Measurements from ENCODE around the gene NRN1L. TPM values are rescaled to one million over a fixed set of nuclear protein-coding genes. Genes with fewer than 3 reads are reported as not detected.

Gene NRN1L
- total RNA-seq, 1 donor from 2014 or later, result 0.56 TPM

DNA sequence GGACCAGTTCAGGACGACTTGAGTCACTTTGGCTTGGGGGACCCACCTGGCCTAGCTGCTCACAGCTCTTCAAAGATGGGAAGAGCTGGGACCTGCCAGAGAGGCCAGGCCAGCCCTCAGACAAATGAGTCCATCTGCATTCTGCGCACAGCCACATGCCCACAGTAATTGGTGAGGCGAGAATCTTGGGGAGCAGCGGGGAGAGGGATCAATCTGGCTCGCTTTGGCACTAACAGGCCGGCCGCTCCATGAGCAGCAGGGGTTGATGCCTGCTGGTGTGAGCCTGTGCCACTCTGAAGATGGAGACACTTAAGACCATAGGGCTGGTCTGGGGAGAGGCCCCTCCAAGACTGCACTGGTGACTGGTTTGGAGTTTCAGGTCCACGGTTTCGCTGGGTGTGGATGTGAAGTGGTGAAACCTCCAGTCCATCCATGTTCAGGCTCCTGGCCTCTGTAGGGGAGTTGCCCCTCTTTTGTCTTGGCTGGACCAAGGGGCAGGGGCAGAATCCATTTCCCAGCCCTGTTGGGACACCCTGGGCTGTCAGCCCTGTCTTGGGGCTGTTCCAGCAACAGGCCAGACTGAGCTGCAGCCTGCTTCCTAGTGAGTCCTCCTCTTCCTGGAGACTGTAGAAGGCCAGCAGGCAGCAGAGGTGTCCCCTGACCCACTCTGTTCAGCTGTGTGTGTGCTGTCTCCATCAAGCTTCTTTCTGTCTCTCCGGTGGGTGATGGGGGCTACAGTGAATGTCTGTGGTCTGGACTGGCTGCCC, 39.6 kb downstream of the NRN1L start:
- TF ChIP-seq, protein P1, sequence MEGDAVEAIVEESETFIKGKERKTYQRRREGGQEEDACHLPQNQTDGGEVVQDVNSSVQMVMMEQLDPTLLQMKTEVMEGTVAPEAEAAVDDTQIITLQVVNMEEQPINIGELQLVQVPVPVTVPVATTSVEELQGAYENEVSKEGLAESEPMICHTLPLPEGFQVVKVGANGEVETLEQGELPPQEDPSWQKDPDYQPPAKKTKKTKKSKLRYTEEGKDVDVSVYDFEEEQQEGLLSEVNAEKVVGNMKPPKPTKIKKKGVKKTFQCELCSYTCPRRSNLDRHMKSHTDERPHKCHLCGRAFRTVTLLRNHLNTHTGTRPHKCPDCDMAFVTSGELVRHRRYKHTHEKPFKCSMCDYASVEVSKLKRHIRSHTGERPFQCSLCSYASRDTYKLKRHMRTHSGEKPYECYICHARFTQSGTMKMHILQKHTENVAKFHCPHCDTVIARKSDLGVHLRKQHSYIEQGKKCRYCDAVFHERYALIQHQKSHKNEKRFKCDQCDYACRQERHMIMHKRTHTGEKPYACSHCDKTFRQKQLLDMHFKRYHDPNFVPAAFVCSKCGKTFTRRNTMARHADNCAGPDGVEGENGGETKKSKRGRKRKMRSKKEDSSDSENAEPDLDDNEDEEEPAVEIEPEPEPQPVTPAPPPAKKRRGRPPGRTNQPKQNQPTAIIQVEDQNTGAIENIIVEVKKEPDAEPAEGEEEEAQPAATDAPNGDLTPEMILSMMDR (IDR thresholded peaks at IDR 0.05; ENCODE audit: unreplicated experiment), result no peak
- peaks cover 16% of the 10 kb centered on the region for H3K4me1 Mint-ChIP-seq (ENCODE audit: unreplicated experiment)
- no peak overlapping the region for H3K27ac Mint-ChIP-seq (ENCODE audit: unreplicated experiment)
- no peaks in the 10 kb centered on the region for H3K9me3 Mint-ChIP-seq (ENCODE audit: unreplicated experiment)
- H3K36me3 Mint-ChIP-seq (ENCODE audit: low read depth, unreplicated experiment), result no peaks in the 10 kb centered on the region
- H3K27me3 Mint-ChIP-seq (ENCODE audit: unreplicated experiment), result peaks cover 4% of the 10 kb centered on the region
- H3K4me3 Mint-ChIP-seq (ENCODE audit: unreplicated experiment), result no peak overlapping the region
- no peak for DNase-seq (ENCODE audit: low spot score)

DNA sequence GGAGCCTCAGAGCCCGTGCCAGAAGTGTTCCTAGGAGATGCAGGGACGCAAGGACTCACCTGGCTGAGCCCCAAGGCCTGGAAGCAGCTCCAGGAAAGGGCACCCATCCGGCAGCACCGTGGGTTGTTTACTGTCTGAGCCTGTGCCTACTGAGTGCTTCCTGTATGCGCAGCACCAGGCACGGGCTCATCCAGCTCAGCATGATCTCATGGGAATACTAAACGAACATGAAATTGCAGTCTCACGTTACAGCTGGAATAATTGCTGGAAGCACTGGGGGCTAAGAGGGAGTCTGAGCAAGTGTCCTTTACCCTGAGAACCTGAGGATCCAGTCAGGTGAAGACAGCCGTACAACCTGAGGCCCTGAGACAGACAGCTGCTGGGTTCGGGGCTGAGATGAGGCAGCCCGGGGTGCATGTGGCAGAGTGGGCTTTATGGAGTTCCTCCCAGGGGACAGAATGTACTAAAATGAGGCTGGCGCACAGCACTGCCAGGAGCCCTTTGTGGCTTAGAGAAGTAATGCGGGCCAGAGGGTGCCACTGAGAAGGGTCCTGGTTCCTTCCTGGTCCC, 41.6 kb downstream of the NRN1L start:
- Mint-ChIP-seq H3K36me3 (ENCODE audit: low read depth, unreplicated experiment) (no peaks in the 10 kb centered on the region), H3K4me3 (ENCODE audit: unreplicated experiment) (peak overlapping the region; percentile 25), H3K27ac (ENCODE audit: unreplicated experiment) (peak overlapping the region; percentile 42), H3K4me1 (ENCODE audit: unreplicated experiment) (peaks cover 16% of the 10 kb centered on the region), H3K27me3 (ENCODE audit: unreplicated experiment) (peaks cover 6% of the 10 kb centered on the region), H3K9me3 (ENCODE audit: unreplicated experiment) (no peaks in the 10 kb centered on the region)
- no peak for DNase-seq (ENCODE audit: low spot score)
- TF ChIP-seq, protein P1 (IDR thresholded peaks at IDR 0.05; ENCODE audit: unreplicated experiment), result no peak

DNA sequence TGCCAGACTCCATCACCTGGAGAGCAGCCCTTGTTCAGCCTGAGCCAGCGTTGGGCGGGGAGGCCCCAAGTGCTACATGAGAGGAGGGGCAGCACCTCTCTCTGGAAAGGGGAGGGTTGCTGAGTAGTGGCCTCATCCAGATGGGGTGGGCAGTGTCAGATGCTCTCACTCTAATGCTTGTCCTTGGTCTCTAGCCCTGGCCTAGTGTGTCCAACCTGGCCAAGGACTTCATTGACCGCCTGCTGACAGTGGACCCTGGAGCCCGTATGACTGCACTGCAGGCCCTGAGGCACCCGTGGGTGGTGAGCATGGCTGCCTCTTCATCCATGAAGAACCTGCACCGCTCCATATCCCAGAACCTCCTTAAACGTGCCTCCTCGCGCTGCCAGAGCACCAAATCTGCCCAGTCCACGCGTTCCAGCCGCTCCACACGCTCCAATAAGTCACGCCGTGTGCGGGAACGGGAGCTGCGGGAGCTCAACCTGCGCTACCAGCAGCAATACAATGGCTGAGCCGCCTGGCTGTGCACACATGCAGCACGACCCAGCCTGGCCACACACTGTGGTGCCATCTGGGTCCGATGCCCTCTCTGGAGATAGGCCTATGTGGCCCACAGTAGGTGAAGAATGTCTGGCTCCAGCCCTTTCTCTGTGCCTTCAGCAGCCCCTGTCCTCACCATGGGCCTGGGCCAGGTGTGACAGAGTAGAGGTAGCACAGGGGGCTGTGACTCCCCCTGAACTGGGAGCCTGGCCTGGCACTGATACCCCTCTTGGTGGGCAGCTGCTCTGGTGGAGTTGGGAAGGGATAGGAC, 42.7 kb downstream of the NRN1L start:
- TF ChIP-seq, protein P1 (IDR thresholded peaks at IDR 0.05; ENCODE audit: unreplicated experiment), result no peak
- Mint-ChIP-seq H3K27me3 (ENCODE audit: unreplicated experiment) (peaks cover 10% of the 10 kb centered on the region), H3K4me1 (ENCODE audit: unreplicated experiment) (peaks cover 11% of the 10 kb centered on the region)

DNA sequence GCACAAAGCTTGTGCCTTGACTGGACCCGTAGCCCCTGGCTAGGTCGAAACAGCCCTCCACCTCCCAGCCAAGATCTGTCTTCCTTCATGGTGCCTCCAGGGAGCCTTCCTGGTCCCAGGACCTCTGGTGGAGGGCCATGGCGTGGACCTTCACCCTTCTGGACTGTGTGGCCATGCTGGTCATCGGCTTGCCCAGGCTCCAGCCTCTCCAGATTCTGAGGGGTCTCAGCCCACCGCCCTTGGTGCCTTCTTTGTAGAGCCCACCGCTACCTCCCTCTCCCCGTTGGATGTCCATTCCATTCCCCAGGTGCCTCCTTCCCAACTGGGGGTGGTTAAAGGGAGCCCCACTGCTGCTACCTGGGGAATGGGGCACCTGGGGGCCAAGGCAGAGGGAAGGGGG, 43.5 kb downstream of the NRN1L start:
- H3K27ac Mint-ChIP-seq (ENCODE audit: unreplicated experiment), result peak overlapping the region; percentile 30

More for the DNA sequence above, 42.7 kb downstream of the NRN1L start:
- no peak overlapping the region for H3K4me3 Mint-ChIP-seq (ENCODE audit: unreplicated experiment)
- no peaks in the 10 kb centered on the region for H3K36me3 Mint-ChIP-seq (ENCODE audit: low read depth, unreplicated experiment)
- H3K9me3 Mint-ChIP-seq (ENCODE audit: unreplicated experiment), result no peaks in the 10 kb centered on the region
- H3K27ac Mint-ChIP-seq (ENCODE audit: unreplicated experiment), result no peak overlapping the region
- DNase-seq (ENCODE audit: low spot score), result no peak

More for the DNA sequence above, 43.5 kb downstream of the NRN1L start:
- Mint-ChIP-seq H3K9me3 (ENCODE audit: unreplicated experiment) (no peaks in the 10 kb centered on the region), H3K4me1 (ENCODE audit: unreplicated experiment) (peaks cover 10% of the 10 kb centered on the region), H3K4me3 (ENCODE audit: unreplicated experiment) (no peak overlapping the region), H3K27me3 (ENCODE audit: unreplicated experiment) (peaks cover 10% of the 10 kb centered on the region), H3K36me3 (ENCODE audit: low read depth, unreplicated experiment) (no peaks in the 10 kb centered on the region)
- no peak for DNase-seq (ENCODE audit: low spot score)
- TF ChIP-seq, protein P1 (IDR thresholded peaks at IDR 0.05; ENCODE audit: unreplicated experiment), result no peak

Data from endothelial cell (in vitro differentiated cells).